GM18858 (cell line): ENCODE data around the gene CCNB3.
"Not testable (repeated sequence)": the region's sequence is repeated elsewhere in the genome, so short reads cannot be mapped to it uniquely, and the experiment has no call there.

Experiments used
- ATAC-seq: cut with Tn5 transposase; IDR thresholded peaks from one replicate; pipeline ENCODE4 v1.9.1; 2021; ENCODE audit not compliant: unreplicated experiment

The CCNB3 gene, protein sequence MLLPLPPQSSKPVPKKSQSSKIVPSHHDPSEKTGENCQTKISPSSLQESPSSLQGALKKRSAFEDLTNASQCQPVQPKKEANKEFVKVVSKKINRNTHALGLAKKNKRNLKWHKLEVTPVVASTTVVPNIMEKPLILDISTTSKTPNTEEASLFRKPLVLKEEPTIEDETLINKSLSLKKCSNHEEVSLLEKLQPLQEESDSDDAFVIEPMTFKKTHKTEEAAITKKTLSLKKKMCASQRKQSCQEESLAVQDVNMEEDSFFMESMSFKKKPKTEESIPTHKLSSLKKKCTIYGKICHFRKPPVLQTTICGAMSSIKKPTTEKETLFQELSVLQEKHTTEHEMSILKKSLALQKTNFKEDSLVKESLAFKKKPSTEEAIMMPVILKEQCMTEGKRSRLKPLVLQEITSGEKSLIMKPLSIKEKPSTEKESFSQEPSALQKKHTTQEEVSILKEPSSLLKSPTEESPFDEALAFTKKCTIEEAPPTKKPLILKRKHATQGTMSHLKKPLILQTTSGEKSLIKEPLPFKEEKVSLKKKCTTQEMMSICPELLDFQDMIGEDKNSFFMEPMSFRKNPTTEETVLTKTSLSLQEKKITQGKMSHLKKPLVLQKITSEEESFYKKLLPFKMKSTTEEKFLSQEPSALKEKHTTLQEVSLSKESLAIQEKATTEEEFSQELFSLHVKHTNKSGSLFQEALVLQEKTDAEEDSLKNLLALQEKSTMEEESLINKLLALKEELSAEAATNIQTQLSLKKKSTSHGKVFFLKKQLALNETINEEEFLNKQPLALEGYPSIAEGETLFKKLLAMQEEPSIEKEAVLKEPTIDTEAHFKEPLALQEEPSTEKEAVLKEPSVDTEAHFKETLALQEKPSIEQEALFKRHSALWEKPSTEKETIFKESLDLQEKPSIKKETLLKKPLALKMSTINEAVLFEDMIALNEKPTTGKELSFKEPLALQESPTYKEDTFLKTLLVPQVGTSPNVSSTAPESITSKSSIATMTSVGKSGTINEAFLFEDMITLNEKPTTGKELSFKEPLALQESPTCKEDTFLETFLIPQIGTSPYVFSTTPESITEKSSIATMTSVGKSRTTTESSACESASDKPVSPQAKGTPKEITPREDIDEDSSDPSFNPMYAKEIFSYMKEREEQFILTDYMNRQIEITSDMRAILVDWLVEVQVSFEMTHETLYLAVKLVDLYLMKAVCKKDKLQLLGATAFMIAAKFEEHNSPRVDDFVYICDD (N-terminal part only)

DNA sequence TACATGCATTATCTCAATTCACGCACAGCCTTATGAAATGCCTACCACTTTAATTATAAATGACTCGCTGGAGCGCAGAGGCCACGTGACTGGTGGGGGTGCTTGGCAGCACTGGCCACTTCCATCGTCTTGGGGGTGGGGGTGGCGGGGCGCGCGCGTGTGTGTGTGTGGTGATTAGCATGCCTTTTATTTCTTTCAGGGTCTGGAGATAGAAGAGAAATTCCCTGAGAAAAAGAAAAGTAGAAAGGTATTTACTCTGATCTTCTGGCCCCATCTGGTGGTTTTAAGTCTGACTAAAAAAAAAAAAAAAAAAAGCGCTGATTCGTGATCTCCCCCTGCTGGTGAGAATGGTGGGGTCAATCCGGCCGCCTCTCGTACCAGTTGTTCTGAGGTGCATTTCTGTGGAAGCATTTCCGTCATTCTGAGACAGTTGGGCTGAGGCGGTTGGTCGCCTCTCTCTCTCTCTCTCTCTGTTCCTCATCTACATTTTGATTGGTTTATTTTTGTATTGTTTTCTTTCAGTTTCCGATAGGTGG, at the start of gene CCNB3:
TSS of gene CCNB3 (plus strand) at position 402 of the 536 bp plus-strand sequence. CDS start 80,399 bp downstream, outside the sequence.
- ATAC-seq = peak; percentile 96

DNA sequence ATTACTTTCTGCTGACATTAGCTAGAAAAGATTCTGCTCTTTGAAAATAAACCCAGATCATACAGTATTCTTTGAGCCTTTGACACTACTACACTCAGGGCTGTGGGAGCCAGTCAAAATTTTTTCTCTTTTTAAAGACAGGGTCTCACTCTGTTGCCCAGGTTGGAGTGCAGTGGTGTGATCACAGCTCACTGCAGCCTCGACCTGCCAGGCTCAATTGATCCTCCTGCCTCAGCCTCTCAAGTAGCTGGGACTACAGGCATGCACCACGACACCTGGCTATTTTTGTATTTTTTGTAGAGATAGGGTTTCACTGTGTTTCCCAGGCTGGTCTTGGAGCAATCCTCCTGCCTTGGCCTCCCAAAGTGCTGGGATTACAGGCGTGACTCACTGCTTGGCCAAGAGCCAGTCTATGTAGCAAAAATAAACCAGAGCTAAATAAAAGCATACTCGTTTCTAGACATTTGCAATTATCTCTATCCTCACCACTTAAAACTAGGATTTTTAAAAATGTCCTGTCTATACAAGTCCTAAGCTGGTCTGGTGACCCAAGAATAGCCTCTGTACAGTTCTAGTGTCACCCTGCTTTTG, 46.9 kb upstream of the CCNB3 start:
- no peak for ATAC-seq

DNA sequence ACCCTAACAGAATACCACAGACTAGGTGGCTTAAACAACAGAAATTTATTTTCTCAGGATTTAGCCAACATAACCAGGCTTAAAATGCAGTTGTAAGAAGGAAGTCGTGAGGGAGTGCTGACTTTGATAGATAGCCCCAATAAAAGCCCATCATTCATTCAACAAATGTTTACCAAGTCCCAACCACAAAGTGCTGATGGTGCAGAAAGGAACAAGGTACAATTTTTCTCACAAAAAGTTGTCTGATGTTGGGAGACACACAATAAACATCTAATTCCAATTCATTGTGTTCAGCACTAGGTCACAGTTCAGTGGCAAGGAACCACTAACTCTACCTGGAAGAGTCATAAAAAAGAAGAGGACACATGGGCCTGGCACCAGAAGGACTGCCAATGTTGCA, 46.0 kb upstream of the CCNB3 start:
- no peak for ATAC-seq

DNA sequence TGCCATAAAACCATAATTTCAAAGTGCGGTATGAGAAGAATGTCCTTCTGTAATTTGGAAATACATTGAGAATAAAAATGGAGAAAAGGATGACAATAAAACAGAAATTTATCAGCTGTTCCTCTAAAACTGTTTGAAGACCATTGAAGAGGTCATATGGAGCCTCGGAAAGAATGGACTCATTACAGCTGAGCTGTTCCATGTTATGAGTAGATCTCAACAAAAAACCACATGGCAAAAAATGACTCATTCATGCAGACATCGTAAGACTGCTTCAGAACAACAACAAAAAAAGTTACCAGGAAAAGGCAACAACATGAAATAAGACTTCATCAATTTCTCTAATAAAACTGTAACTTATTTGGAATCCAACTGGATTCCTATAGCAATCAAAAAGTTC, 43.4 kb upstream of the CCNB3 start:
- ATAC-seq = no peak

DNA sequence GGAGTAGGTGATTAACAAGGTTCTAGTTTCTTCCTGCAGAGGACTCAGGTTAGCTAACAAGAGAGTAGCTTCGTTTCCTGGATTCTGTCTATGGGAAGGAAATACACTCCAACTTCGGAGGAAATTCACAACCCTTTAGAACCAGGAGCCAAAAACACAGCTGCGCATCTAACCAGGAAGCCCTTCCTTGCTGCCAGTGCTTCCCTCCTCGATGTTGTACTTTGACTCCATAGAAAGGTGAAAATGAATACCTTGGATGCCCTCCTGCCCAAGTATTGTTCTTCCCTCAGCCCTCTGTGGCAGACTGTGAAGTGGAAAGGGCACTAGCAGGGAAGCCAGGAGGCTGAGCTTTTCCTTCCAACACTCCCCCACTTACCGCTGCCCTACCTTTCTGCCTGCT, 38.8 kb upstream of the CCNB3 start:
- no peak for ATAC-seq

DNA sequence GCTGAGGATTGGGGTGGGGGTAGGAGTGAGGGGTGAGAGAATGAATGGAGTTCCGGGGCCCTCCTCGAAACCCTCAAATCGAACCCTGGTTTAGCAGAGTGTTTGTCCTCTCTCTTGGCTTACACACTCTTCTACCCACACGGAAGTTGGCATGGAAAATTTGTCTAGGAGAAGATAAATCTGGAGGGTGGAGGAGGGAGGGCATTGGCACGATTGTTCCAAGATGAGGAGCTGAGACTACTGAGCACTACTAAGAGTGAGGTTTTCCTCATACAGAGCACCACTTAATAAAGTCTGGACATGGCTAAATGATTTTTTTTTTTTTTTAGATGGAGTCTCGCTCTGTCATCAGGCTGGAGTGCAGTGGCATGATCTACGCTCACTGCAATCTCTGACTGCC, 37.2 kb upstream of the CCNB3 start:
- ATAC-seq = no peak

DNA sequence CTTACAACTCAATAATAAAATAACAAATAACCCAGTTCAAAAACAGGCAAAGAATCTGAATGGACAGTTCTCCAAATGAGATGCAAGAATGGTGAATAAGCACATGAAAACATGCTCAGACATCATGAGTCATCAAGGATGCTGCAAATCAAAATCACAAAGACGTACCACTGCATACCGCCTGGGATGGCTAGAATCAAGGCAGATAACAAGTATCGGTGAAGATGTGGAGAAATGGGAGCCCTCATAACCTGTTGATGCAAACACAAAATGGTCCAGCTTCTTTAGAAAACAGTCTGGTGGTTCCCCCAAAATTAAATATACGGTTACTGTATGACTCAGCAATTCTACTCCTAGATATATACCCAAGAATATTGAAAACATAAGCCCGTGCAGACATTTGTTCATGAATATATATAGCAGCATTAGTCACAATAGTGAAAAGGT, 36.3 kb upstream of the CCNB3 start:
- peak; percentile 55 for ATAC-seq

DNA sequence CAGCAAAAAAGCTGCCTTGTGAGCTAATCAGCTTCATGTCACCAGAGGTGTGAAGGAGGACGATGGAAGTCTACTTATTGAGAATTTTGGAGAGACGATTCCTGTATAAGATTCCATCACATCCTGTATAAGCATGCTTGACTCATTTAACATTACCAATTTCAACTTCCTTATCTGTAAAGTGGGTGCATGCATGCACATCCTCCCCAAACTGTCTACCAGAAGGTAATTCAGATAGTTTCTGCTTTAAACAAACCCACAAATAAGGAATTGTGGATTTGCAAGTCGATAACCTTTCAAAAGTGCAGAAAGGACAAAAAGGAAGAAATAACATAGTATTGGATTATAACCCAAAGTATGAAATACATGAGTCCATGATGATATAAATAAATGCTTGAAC, 34.8 kb upstream of the CCNB3 start:
- no peak for ATAC-seq

DNA sequence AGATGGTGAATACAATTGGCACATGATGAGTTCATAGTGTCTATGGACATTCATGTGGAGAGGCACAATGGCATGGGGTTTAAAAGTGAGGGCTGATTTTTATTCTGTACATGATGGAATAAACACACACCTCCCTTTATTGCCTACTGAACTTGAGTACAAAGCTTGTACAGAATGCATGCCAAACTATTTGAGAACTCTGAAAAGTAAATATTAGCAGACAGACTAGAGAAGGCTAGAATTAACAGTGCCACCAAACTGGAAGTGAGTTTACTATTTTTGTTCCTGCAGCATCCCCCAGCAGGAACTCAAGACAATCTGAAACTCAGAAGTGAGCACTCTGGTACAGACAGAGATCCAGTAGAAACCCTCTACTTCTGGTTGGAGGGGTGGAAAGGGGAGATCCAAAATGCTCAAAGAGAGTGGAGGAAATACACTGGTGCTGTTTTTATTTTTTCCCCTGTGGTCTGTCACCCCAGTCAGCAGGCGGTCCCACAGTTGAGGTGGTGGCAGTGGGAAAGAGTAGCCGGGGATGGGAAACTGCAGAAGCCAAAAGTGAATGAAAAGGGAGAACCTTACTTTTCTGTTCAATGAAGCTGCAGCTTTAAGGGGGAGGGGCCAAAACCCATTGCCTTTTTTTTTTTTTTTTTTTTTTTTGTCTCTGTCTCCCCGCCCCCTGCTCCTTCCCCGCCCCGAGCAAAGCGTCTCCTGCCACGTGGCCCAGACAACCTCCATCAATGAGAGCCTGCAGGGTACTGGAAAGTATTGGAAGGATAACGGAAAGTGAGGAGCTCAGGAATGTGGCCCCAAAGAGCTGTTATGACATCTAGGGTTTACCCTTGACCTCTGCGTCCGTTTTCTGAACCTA, 24.3 kb upstream of the CCNB3 start:
- no peak for ATAC-seq

DNA sequence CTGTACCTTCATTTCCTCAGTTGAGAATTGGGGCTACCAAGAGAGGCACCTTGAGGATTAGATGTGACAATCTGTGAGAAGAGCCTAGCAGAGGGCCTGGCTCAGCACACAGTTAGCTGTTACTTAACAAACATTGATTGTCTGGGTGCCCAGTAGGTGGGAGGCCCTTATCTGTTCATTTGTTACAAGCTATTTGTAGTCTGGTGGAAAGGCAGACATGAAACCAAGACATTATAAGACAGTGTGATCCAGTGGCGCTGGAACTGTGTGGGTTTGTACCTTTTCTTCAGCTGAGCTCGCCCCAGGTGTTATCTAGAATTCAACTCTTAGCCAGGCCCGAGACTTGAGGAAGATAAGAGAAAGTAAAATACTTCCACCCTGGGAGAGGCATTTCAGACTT, 20.7 kb upstream of the CCNB3 start:
- no peak for ATAC-seq

DNA sequence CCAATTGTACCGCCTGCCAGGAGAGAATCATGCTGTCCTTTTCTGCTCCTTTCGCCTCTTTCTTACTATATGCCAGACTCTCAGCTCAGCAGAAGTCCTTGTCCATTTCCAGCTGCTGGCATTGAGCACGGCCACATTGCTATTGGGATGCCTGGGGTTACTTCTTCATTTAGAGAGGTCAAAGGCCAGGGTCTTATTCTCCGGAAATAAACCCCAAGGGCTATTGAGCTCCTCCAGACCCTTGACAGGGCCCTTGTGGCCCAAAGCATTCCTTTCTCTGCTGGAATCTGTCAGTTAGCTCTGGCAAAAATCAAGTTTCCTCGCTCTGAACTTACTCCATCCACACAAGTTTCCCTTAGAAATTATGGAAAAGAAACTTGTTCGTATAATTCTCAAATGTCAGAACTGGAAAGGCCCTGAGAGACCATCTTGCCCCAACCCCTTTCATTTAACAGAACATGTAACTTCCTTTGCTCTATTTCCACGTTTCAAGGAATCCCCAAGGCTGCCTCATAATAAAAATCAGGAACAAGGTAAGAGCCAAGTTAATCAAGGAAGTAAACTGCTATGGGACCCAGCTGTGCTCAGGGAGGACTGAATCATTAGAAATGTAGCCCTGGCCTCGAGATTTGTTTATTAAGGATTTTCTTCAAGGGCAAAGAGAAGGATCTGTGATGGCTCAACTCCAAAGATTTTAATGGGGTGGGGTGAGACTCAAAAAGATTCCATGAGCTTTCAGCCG, 15.5 kb upstream of the CCNB3 start:
- no peak for ATAC-seq

DNA sequence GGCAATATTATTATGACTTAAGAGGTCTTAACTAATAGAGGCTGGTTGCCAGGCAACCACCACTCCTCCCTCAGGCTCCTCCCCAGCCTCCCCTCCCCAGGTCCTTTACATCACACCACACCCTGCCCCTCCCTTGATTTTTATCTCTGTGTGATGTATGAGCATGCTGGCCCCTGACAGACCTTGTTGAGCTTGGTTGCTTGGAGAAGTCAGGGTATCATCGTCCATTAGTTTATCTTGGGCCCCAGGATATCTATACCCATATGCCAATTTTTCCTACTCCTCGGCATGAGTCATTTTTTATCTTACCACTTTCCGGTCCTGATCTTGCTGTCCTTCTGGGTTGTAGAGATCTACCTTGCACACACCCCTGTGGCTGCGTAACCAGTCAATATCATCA, 6.2 kb upstream of the CCNB3 start:
- no peak for ATAC-seq

DNA sequence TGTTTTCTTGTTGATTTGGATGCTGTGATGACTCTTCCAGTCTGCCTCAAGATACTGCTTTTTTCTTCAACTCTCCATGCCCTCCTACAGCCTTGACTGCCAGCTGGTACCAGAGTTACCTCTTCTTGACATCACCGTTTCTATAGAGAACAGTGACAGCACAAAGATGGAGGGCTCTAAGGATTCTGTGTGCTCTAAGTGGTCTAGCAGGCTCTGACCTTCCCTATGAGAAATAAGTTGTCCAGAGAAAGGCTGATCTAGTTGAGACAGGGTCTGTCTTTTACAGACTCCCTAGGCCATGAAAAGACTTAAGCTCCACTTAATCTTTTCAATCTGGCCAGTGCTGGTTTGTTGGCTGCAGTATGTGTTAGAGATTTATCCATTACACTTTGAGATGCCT, 3.7 kb upstream of the CCNB3 start, which contains the start of gene AKAP4:
TSS of gene AKAP4 (minus strand) at position 101 of the 400 bp plus-strand sequence. CDS start 118 bp downstream, outside the sequence.
- ATAC-seq = no peak

DNA sequence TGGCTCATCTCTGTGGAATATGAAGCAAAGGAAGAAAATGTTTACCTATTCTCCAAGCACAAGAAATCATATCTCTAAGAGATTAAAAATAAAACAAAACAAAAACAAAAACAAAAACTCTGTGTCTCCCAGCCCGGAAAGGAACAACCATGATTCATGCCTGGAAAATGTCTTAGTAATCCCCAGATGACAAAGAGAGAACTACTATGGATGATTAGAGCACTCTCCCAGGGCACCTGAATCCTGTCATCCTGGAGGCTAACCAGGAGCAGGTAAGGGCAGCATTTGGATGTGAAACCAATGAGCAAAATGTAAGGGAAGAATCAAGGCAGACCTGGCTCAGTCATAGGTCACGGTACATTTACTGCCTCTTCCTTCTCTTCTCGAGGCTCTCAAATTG, 2.0 kb upstream of the CCNB3 start:
- no peak for ATAC-seq

DNA sequence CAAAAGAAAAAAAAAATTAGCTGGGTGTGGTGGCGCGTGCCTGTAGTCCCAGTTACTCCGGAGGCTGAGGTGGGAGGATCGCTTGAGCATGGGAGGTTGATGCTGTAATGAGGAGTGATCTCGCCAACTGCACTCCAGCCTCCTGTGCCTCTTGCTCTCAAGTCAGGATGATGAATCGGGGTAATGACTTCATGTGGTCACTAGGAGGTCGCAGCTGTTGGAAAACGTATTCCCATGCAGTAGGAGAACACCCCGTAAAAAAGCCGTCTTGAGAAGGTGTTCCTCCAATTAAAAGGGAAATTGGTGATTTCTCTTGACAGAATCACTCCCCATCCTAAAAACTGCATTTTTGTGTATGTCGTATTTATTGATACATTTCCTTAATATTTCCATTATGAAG, 2.2 kb downstream of the CCNB3 start:
- no peak for ATAC-seq

DNA sequence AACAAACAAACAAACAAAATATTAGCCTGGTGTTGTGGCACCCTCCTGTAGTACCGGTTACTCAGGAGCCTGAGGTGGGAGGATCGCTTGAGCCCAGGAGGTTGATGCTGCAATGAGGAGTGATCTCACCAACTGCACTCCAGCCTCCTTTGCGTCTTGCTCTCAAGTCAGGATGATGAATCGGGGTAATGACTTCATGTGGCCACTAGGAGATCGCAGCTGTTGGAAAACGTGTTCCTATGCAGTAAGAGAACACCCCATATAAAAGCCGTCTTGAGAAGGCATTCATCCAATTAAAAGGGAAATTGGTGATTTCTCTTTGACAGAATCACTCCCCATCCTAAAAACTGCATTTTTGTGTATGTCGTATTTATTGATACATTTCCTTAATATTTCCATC, 6.9 kb downstream of the CCNB3 start:
- no peak for ATAC-seq

DNA sequence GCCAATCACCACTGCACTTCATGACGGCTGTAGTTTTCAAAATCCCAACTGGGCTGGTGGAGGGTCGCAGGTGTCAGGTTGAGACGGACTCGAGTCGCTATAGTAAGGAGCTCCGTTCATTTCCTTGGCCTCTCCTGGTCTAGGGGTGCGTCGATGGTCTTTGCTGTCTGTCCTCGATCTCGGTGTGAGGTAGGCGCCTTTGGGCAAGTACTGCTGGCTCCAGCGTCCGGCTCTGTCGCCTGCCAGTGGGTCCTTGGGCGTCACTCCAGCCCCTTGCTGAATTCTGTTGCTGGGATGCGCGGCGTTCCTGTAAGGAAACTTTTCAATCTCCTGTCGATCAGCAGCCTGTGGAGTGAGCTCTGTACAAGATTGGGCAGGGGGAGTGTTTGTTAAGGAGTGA, 76.7 kb downstream of the CCNB3 start:
- ATAC-seq = no peak

DNA sequence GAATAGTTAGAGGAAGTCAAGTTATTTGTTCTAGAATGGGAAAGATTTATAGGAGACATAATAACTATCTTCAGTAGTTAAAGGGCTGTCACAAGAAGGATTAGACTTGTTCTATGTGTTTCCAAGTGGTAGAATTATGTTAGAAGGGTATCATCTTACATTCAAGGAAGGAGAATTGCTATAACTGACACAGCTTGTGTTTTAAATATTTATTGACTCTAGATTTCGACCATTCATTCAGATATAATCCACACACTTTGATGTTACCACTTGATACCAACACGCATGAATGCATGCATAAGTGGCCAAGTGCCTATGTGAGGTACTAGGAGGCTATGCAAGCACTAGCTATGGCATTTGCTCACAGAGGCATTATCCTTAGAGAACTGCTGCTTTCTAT, 122.7 kb downstream of the CCNB3 start:
- ATAC-seq = no peak

DNA sequence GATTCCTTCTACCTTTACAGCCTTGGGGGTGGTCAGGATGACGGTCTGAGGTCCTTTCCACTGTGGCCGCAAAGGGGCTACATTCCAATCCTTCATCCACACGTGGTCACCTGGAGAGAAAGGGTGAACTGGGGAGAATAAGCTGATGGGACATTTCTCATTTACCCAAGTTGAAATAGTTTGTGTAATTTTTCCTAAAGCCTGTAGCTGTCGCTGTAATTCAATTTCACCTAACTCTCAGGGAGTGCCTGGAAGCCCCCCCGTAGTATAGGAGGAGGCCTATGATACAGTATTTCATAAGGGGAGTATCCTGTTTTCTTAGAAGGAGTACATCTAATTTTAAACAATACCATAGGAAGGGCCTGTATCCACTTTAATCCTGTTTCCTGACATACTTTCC, 128.1 kb downstream of the CCNB3 start:
- ATAC-seq = not testable (repeated sequence)
